ENCODE measurements around the gene LORICRIN. TPM values are rescaled to one million over a fixed set of nuclear protein-coding genes. Genes with fewer than 3 reads are reported as not detected.
A peak's percentile ranks its signal among the peaks of the same experiment; 100 is the strongest.

Gene LORICRIN
- total RNA-seq, 1 donor from 2014 or later = not detected

DNA sequence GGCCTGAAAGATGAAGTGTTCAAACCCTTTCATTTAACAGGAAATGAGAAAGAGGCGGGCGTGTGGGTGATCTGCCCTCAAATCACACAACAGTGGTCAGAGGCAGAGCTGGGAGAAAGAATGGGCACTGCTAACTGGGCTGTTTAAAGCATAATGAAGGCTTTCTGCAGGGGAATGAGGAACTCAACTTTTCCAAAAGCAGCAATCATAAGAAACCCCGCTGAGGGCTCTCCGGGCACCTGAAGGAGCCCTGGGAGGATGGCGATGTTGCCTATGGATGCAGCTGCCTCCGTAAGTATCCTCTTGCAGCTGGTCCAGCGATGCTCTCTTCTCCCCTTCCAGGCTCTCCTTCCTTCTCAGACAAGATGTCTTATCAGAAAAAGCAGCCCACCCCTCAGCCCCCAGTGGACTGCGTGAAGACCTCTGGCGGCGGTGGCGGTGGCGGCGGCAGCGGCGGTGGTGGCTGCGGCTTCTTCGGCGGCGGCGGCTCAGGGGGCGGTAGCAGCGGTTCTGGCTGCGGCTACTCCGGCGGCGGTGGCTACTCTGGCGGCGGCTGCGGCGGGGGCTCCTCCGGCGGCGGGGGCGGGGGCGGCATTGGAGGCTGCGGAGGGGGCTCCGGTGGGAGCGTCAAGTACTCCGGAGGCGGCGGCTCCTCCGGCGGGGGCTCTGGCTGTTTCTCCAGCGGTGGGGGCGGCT, 1.2 kb downstream of the LORICRIN start:
- Histone ChIP-seq H3K4me1 (peaks cover 7 to 13% of the 10 kb centered on the region in 2 donors), H3K9me3 (no peaks in the 10 kb centered on the region), H3K36me3 (no peaks in the 10 kb centered on the region), H3K27me3 (no peaks in the 10 kb centered on the region), H3K4me3 (peak overlapping the region; percentile 55 to 73), H3K27ac (peak overlapping the region in 1 of 2 donors; percentile 24)
- intact Hi-C loops (cut with DNase I) = no loop called here
- TF ChIP-seq, protein P1, sequence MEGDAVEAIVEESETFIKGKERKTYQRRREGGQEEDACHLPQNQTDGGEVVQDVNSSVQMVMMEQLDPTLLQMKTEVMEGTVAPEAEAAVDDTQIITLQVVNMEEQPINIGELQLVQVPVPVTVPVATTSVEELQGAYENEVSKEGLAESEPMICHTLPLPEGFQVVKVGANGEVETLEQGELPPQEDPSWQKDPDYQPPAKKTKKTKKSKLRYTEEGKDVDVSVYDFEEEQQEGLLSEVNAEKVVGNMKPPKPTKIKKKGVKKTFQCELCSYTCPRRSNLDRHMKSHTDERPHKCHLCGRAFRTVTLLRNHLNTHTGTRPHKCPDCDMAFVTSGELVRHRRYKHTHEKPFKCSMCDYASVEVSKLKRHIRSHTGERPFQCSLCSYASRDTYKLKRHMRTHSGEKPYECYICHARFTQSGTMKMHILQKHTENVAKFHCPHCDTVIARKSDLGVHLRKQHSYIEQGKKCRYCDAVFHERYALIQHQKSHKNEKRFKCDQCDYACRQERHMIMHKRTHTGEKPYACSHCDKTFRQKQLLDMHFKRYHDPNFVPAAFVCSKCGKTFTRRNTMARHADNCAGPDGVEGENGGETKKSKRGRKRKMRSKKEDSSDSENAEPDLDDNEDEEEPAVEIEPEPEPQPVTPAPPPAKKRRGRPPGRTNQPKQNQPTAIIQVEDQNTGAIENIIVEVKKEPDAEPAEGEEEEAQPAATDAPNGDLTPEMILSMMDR (IDR thresholded peaks at IDR 0.05) = no peak
- no peak for DNase-seq (ENCODE audit: low spot score in 2 of 2)

DNA sequence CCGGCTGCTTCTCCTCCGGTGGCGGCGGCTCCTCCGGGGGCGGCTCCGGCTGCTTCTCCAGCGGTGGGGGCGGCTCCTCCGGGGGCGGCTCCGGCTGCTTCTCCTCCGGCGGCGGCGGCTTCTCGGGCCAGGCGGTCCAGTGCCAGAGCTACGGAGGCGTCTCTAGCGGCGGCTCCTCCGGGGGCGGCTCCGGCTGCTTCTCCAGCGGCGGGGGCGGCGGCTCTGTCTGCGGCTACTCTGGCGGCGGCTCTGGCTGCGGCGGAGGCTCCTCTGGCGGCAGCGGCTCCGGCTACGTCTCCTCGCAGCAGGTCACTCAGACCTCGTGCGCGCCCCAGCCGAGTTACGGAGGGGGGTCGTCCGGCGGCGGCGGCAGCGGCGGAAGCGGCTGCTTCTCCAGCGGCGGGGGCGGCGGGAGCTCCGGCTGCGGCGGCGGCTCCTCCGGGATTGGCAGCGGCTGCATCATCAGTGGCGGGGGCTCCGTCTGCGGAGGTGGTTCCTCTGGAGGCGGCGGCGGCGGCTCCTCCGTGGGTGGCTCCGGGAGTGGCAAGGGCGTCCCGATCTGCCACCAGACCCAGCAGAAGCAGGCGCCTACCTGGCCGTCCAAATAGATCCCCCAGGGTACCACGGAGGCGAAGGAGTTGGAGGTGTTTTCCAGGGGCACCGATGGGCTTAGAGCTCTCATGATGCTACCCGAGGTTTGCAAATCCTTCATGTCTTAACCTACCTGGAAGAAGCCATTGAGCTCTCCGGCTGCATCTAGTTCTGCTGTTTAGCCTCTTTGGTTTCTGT, 2.0 kb downstream of the LORICRIN start:
- H3K9me3 ChIP-seq = no peaks in the 10 kb centered on the region
- TF ChIP-seq, protein P1 (IDR thresholded peaks at IDR 0.05) = no peak
- H3K4me3 ChIP-seq = peak overlapping the region; percentile 55 to 73
- intact Hi-C loops (cut with DNase I) = no loop called here
- peak overlapping the region in 1 of 2 donors; percentile 24 for H3K27ac ChIP-seq
- no peaks in the 10 kb centered on the region for H3K36me3 ChIP-seq
- no peak for DNase-seq (ENCODE audit: low spot score in 2 of 2)
- H3K27me3 ChIP-seq = no peaks in the 10 kb centered on the region
- peaks cover 7 to 13% of the 10 kb centered on the region in 2 donors for H3K4me1 ChIP-seq

GRCh38 chr1:153262070-153262366, 2.5 kb downstream of the LORICRIN start:
- TF ChIP-seq, protein P1 (IDR thresholded peaks at IDR 0.05) = no peak
- H3K27me3 ChIP-seq = no peaks in the 10 kb centered on the region

DNA sequence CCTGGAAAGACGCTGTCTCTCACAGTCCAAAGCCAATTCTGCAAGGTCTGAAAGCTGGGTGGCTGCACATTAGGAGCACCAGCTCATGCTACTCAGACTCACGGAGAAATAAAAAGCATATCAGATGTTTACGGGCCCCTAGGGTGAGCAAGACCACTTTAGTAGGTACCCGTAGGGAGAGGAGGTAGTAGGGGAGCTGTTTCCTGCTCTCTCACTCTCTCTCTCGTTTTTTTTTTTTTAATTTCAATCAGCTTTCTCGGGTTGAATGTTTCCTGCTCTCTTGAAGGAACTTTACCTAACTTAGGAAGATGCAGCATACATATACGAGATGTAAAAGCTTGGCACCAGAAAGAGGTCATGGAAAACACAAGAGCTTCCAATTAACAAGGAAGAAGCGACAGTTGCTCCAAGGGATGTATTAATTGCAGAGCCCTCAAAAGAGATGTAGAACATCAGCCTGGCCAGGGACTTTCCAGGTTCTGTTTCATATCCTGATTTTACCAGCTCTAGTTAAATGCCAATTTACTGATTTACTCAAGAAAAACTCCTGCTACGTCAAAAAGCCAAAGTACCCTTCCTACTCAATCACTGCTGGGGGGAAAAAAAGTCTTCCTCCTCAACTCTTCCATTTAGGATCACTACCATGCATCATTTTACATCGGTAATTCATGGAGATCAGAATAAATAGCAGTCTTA, 3.1 kb downstream of the LORICRIN start:
- Histone ChIP-seq H3K4me3 (peak overlapping the region; percentile 55 to 73), H3K27ac (no peak overlapping the region), H3K27me3 (no peaks in the 10 kb centered on the region), H3K36me3 (no peaks in the 10 kb centered on the region), H3K4me1 (peaks cover 7 to 13% of the 10 kb centered on the region in 2 donors), H3K9me3 (no peaks in the 10 kb centered on the region)
- no peak for DNase-seq (ENCODE audit: low spot score in 2 of 2)
- TF ChIP-seq, protein P1 (IDR thresholded peaks at IDR 0.05) = no peak
- intact Hi-C loops (cut with DNase I) = no loop called here

More at GRCh38 chr1:153262070-153262366, 2.5 kb downstream of the LORICRIN start:
- H3K4me3 ChIP-seq = peak overlapping the region; percentile 55 to 73
- H3K27ac ChIP-seq = no peak overlapping the region
- no peak for DNase-seq (ENCODE audit: low spot score in 2 of 2)
- no peaks in the 10 kb centered on the region for H3K9me3 ChIP-seq
- no peaks in the 10 kb centered on the region for H3K36me3 ChIP-seq
- intact Hi-C loops (cut with DNase I) = no loop called here
- peaks cover 7 to 13% of the 10 kb centered on the region in 2 donors for H3K4me1 ChIP-seq

DNA sequence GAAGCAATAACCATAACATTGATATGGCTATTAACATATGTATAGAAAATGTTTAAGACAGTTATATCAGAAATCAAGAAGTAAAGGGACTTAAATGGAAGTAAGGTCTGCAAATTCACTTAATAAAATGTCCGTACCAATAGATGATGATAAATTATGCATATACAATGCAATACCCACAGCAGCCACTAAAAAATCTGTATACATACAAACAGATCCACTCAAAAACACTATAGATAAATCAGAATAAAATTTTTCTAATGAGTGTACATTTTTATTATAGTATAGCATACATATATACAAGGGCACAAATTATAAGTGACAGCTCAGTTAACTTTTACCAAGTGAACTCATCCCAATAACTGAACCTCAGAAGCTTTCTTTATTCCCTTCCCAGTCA, 6.0 kb downstream of the LORICRIN start:
- no peak for DNase-seq (ENCODE audit: low spot score in 2 of 2)
- H3K27ac ChIP-seq = no peak overlapping the region
- no peaks in the 10 kb centered on the region for H3K27me3 ChIP-seq
- intact Hi-C loops (cut with DNase I) = no loop called here
- no peaks in the 10 kb centered on the region for H3K9me3 ChIP-seq
- peaks cover 7 to 13% of the 10 kb centered on the region in 2 donors for H3K4me1 ChIP-seq
- H3K4me3 ChIP-seq = no peak overlapping the region
- no peaks in the 10 kb centered on the region for H3K36me3 ChIP-seq
- TF ChIP-seq, protein P1 (IDR thresholded peaks at IDR 0.05) = no peak

Data from ascending aorta (tissue), 2 donors.